AG08396 (cell line): Measurements from ENCODE around the gene C11orf54.
"Not testable (repeated sequence)": the region's sequence is repeated elsewhere in the genome, so short reads cannot be mapped to it uniquely, and the experiment has no call there.

ENCODE experiments used
- DNase-seq: peaks from one replicate; pipeline ENCODE4 v3.0.0; 2012; ENCODE audit warnings: low spot score, mixed read lengths

Gene C11orf54

DNA sequence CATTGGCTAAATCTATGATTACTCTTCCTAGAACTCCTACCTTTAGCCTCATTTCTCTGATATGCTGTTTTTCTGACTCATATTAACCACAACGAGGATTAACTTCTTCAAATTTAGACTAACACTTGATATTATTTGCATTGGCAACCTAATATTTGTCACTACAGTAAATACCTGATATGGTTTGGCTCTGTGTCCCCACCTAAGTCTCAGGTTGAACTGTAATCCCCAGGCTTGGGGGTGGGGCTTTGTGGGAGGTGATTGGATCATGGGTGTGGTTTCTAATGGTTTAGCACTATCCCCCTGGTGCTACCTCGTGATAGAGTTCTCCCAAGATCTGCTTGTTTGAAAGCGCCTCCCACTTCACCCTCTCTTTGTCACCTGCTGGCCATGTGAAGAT lies 25.5 kb downstream of the C11orf54 start:
- no peak for DNase-seq

DNA sequence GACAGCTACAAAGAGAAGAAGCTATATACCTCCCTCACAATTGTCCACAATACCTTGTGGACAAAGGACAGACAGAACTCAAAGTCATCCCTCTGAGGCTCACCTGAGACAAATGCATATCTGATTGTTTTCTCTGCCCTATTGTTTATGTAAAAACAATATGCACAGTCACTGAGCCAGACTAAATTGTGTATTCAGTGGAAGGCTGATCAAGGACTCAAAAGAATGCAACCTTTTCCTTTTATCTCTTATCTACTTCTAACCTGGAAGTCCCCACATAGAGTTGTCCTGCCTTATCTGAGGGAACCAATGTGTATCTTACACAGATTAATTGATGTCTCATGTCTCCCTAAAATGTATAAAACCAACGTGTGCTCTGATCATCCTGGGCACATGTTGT lies 28.7 kb downstream of the C11orf54 start:
- DNase-seq = no peak

DNA sequence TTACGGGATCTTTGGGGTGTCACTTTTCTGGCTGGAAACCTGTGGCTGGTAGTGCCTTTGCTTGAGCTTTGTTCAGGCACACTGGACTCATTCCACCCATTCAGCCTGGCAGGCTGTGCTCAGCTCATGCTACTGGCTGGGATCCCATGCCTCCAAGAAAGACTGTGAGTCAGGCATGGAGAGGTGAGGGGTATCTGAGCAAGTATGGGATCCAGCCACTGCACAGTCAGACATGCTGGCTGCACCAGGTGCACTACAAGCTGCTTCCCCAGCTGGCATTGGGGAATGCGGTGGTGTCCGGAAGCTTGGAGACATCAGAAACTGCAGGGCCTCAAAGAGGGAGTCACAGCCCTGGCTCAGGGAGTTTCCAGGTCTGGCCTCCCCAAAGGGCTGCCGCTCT lies 30.7 kb downstream of the C11orf54 start:
- DNase-seq = no peak

DNA sequence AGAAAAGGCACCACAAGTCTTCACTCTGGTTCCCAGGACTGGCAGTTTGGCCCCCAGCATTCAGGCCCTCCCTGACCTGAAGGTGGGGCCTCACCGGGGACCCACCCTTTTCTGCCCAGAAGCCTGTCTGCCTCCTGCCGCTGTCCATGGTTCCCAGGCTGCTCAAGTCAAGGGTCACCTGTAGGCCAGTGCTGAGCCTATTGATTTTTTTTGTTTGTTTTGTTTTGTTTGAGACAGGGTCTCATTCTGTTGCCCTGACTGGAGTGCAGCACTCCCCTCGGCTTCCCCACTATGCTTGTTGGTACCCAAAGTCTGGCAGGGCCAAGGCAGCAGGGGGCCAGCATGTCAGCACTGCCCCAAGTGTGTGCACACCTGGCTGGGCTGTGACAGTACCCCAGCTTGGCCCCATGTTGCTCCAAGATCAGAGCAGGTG lies 31.6 kb downstream of the C11orf54 start:
- no peak for DNase-seq

DNA sequence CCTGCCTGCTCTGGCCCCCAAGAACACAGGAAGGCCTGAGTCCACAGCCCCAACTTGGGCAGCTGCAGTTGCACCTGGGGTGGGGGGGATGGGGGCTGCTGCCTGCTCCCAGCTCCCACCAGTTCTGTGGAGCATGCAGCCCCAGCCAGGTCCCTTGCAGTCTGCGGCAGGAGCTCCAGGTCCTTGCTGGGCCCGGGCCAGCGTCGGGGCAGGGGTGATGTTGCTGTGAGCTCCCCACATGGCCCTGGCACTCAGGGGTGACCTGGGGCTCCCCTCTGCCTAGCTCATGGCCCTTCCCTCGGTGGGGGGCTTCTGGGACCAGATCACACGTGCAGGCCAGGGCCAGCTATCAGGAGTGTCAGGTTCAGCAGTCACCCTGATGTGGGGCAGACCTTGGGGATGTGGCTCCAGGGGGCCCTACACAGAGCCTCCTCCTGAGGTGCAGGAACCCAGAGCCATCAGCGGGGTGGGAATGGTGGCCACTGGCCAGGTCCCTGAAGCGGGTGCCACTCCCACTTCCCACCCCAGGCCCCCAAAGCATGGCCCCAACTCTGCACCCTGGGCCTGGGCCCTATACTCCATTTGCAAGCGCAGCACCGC lies 32.2 kb downstream of the C11orf54 start:
- DNase-seq = no peak

DNA sequence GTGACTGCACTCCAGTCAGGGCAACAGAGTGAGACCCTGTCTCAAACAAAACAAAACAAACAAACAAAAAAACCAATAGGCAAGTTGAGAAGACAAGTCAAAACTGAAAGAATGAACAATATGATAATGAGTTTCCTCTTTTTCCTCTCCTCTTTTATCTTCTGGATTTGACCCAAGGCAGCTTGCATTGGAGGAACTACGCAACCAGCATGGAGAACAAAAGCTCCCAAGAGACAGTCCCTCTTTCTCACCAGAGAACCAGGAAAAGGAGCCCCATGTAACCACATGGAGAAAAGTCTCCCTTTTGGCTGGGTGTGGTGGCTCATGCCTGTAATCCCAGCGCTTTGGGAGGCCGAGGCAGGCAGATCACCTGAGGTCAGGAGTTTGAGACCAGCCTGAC lies 33.1 kb downstream of the C11orf54 start:
- DNase-seq = not testable (repeated sequence)

DNA sequence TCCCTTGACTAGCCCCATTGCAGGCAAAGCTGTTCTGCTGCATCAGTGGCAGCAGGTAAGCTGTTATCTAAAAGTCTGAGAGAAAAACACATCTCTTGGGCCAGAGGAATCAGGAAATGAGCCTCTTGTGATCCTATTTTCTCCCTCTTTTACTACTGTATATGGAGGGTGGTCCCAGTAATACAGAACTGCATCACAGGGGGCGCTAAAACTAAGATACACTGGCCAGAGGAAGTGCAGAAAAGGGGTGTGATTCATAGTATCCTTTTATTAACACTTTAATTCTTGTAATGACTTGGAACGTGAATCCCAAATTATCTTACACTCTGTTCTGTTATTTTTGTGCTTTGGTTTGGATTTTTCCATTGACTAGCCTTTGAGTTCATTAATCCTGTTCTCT lies 33.8 kb downstream of the C11orf54 start:
- no peak for DNase-seq

DNA sequence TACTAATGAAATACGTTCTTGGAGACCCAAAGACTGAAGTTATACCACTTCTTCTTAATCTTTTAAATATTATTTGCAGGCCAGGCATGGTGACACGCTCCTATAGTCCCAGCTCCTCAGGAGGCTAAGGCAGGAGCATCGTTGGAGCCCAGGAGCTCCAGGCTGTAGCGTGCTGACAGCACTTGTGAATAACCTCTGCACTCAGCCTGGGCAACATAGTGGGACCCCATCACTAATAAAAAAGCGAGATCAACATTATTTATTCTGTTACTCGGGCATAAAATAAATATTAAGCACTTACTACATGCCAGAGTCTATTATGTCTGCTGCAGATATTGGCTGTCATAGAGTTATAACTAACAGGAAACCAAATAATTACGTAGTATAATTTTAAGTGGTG lies 41.9 kb downstream of the C11orf54 start:
- DNase-seq = no peak

DNA sequence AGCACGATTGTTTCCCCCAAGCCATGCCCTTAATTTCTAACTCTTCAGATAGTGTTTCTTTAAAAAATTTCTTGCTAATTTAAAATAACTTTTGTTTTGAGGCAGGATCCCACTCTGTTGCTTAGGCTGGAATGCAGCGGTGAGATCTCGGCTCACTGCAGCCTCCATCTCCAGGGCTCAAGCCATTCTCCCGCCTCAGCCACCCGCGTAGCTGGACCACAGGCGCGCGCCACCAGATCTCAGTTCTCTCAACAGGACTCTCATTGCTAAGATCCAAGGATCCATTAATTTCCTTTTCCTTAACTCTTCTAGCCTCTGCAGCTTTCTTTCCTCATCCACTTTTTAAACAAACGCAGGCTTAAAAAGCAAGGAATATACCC lies 42.3 kb downstream of the C11orf54 start:
- DNase-seq = no peak

DNA sequence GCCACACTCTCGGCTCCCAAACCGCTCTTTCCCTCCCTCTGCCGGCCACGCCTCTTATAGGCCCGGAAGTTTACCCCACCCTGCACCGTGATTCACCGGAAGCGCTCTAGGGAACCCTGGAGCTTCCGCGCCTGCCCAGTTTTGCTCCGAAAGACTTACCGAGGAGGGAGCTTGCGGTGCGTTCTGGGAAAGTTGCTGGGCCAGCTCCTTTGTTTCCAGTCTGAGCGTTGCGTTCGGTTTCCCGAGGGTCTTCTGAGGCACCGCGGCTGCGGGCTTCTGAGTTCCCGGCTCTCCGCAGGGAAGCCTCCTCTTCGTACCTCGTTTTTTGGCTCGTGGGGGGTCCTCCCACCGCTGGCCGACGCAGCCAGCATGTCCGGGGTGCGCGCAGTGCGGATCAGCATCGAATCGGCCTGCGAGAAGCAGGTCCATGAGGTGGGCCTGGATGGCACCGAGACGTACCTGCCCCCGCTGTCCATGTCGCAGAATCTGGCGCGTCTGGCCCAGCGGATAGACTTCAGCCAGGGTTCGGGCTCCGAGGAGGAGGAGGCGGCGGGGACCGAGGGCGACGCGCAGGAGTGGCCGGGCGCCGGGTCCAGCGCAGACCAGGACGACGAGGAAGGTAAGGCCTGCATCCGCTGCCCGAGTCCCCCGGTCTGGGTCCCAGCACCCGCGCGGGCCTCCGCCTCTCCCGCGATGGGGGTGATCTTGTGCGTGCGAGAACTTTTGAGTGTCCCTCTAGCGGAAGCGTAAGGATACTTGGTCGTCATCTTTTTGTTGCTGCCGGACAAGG lies 42.9 kb downstream of the C11orf54 start, which contains the start of gene MED17:
TSS of gene MED17 (plus strand) at position 138 of the 790 bp plus-strand sequence. CDS start at position 370, 232 bp downstream.
- peak; percentile 97 for DNase-seq

DNA sequence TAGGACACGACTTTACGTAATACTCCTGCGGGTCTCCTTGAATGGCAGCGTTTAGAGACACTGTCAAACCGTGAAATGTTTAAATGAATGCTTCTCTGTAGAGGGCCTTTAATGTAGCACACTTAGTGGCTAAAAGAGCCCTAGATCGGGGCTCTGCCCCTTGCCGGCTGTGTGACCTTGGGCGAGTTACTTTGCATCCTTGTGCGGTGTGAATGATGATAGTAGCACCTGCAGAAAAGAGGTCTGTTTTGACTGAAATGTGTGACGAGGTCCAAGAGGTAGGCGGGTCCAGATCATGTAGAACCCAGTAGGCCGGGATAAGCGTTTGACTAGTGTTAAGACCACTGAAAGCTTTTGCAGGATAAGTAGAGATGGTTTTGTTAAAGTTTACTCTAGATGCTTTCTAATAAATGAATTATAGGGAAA lies 43.5 kb downstream of the C11orf54 start:
- DNase-seq = no peak

DNA sequence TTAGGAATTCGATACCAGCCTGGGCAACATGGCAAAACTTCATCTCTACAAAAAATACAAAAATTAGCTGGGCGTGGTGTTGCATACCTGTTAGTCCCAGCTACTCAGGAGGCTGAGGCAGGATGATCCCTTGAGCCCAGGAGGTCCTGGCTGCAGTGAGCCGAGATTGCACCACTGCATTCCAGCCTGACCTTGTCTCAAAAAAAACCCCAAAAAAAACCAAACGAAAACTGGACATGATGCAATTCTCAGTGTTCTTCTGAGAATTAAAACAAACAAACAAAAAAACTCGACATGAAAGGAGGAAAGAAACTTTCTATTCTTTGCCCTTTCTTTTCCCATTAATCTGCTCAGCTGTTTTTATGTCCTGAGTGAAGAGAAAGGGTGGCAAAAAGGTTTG lies 50.0 kb downstream of the C11orf54 start:
- DNase-seq = no peak

DNA sequence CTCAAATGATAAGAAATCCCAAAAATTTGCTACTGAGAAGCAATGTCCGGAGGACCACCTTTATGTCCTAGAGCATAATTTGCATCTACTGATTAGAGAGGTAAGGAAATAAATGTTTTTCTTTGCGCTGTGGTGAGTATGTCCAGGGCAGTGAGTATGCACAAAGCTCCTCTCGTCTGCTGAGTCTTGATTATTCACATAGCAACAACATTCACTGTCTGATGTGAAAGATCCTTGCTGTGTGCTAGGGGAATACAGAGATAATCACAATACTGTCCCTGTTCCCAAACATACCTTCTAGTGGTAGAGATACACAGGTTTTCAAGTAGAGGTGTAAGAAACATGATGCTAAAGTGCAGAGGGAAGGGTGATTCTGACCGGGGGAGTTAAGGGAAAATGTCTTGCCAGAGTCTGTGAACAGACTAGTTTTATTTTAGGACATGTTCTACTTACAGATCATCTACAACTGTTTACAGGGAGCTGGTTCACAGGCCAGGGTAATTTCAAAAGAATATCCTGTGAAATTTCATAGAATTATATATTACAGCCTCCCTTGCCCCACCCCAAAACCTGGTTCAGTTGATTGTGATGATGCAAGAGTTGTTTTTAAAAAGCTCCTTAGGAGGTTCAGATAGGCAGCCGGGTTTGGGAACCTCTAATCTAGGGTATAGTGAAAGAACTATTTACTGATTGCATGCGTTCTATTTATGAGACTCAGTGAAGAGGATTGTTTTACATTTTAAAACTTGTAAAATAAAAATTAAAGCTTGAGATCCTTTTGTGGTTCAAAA lies 55.2 kb downstream of the C11orf54 start:
- DNase-seq = no peak

DNA sequence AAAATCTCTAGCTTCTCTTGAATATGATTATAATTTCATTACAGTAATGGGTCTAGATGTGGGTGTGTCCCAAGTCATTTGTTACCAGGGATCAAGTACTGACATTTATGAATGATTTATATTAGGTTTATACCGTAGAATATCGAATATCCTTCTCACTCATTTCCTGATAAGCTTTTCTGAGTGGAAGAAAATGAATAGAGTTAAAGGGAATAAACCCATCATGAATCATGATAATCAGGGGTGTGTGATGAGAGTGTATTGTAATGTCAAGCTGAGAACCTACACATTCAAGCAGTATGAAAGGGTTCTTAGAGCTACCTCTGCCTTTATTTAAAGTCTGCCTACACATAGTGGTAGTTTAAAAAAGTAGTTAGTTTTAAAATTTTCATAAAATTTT lies 59.9 kb downstream of the C11orf54 start:
- DNase-seq = no peak

DNA sequence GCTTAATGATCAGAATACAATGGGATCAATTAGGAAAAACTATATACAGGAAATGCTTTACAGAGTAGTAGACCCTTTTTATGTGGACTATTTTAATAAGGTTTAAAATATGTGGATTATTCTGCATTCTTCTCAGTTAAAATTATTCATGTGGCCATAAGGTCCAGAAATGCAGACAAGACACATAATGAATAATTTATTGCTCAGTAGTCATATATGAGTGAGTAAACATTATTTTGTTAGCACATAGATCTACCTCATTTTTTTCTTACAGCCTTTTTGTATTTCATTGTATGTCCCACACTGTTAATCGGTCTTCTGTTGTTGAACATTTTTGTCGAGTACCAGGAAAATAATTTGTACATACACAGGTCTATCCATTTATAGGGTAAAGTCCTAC lies 63.4 kb downstream of the C11orf54 start:
- DNase-seq = no peak

DNA sequence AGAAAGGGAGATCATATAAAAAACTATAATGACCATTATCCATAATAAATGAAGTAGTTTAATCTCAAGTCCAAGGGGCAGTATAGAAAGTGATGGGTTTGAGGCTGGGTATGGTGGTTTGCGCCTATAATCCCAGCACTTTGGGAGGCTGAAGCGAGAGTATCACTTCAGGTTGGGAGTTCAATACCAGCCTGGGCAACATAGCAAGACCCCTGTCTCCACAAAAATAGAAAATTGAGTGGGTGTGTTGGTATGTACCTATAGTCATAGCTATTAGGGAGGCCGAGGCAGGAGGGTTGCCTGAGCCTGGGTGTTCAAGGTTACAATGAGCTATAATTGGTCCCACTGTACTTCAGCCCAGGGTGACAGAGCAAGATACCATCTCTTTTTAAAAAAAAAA lies 66.5 kb downstream of the C11orf54 start:
- no peak for DNase-seq

DNA sequence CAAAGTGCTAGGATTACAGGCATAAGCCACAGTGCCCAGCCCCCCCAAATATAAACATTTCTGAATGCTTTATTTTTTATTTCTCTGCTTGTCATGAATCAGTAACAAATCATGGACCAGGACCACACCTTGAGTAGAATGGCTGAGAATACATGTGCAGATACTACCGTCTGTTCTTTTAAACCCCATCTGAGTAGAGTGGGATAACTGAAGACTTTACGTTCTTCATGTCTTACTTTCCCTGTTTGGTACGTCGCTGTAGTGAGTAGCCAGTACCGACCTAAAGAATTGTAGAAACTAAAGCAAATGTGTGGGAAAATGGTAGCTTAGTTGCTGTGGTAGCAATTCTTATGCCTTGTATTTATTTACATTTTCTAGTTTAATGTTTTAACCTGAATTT lies 72.5 kb downstream of the C11orf54 start:
- DNase-seq = no peak
